Bronchial epithelial cell (primary cell): ENCODE results near the gene PHKG1. TPM values are rescaled to one million over a fixed set of nuclear protein-coding genes. Genes with fewer than 3 reads are reported as not detected.
"Not testable (repeated sequence)": the region's sequence is repeated elsewhere in the genome, so short reads cannot be mapped to it uniquely, and the experiment has no call there.

Source experiments
- DNase-seq: peaks from one replicate; pipeline ENCODE4 v3.0.0-alpha.2; 2010; ENCODE audit warnings: low read depth
- FAIRE-seq: peaks from 2 replicates; lab custom pipeline; 2011; peaks lifted over from hg19 to GRCh38; lab: Jason Lieb, UNC
- H3K27me3 ChIP-seq: 2 replicates; pipeline ENCODE4 v1.5.1; 2011; ENCODE audit warnings: low read length; ENCODE audit not compliant: control insufficient read depth, insufficient read depth
- H3K36me3 ChIP-seq: 2 replicates; pipeline ENCODE4 v1.5.1; 2011; ENCODE audit warnings: low read length; ENCODE audit not compliant: control insufficient read depth, insufficient read depth
- H3K4me3 ChIP-seq: 2 replicates; pipeline ENCODE4 v1.5.1; 2011; ENCODE audit warnings: mild to moderate bottlenecking, low read depth, low read length, control low read depth
- total RNA-seq: library from RNA; depleted of rRNA; stranded (reverse); fragments of >200 nt; gene quantifications from 2 replicates; pipeline ENCODE4 v1.2.1, GENCODE V29; 2014
- TF ChIP-seq, protein P1 (sequence below): IDR thresholded peaks from 2 replicates; pipeline ENCODE4 v1.5.1; 2011; ENCODE audit warnings: mild to moderate bottlenecking, moderate library complexity, low read length, control low read depth, inconsistent platforms; ENCODE audit not compliant: insufficient read depth, severe bottlenecking

The PHKG1 gene
- total RNA-seq, 1 donor from 2014 or later, result 0.26 TPM

DNA sequence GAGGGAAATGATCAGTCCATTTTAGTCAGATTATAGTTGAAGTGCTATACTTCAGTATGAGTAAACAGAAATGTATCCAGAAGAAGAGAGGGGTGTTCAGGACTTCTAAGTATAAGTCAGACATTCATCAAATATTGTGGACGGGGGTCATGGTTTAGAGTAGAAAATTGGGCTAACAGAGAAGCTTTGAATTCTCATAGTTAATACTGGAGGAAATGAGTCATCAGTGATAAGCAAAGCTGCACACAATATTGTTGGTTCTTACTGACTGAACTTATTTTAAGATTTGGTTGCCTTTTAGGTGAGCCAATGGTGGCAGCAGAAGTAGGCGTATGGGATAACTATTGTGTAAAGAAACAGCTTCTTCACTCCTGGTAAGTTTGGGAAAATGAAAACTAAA is 30.4 kb downstream of the PHKG1 start:
- TF ChIP-seq, protein P1, sequence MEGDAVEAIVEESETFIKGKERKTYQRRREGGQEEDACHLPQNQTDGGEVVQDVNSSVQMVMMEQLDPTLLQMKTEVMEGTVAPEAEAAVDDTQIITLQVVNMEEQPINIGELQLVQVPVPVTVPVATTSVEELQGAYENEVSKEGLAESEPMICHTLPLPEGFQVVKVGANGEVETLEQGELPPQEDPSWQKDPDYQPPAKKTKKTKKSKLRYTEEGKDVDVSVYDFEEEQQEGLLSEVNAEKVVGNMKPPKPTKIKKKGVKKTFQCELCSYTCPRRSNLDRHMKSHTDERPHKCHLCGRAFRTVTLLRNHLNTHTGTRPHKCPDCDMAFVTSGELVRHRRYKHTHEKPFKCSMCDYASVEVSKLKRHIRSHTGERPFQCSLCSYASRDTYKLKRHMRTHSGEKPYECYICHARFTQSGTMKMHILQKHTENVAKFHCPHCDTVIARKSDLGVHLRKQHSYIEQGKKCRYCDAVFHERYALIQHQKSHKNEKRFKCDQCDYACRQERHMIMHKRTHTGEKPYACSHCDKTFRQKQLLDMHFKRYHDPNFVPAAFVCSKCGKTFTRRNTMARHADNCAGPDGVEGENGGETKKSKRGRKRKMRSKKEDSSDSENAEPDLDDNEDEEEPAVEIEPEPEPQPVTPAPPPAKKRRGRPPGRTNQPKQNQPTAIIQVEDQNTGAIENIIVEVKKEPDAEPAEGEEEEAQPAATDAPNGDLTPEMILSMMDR, result no peak
- Histone ChIP-seq H3K4me3 (no peak overlapping the region), H3K27me3 (no peaks in the 10 kb centered on the region), H3K36me3 (peaks cover 10% of the 10 kb centered on the region)
- peak; percentile 55 for DNase-seq
- no peak for FAIRE-seq

DNA sequence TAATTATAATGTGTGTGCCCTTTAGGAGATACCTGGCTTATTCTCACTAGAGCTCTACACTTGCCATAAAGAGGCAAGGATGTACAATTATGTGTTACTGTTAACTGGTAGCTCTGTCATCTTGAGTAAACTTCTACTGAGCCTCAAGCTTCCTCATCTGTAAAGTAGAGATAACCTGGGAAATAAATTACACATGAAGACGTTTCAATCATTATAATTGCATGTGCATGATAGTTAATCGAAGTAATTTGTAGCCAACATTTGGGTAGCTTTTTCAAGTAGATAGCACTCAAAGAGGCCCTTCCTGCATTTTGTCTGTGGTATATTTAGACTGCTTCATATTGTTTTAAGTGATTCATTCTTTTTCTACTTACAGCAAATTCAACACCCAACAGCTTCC is 38.8 kb downstream of the PHKG1 start:
- Histone ChIP-seq H3K4me3 (no peak overlapping the region), H3K36me3 (peaks cover 12% of the 10 kb centered on the region), H3K27me3 (no peaks in the 10 kb centered on the region)
- FAIRE-seq (no peak), DNase-seq (no peak)
- TF ChIP-seq, protein P1, result no peak

DNA sequence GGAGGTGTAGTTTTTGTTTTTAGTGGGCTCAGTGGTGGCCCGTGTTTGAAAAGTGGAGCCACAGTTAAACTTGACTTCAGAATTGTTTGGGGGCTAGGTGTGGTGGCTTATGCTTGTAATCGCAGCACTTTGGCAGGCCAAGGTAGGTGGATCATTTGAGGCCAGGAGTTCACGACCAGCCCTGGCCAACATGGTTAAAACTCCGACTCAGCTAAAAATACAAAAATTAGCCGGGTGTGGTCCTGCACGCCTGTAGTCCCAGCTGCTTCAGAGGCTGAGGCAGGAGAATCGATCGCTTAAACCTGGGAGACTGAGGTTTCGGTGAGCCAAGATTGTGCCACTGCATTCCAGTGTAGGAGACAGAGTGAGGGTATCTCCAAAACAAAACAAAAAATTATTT is 39.4 kb downstream of the PHKG1 start:
- FAIRE-seq, result no peak
- H3K36me3 ChIP-seq, result peaks cover 9% of the 10 kb centered on the region
- TF ChIP-seq, protein P1, result no peak
- no peak for DNase-seq
- no peaks in the 10 kb centered on the region for H3K27me3 ChIP-seq
- H3K4me3 ChIP-seq, result no peak overlapping the region

DNA sequence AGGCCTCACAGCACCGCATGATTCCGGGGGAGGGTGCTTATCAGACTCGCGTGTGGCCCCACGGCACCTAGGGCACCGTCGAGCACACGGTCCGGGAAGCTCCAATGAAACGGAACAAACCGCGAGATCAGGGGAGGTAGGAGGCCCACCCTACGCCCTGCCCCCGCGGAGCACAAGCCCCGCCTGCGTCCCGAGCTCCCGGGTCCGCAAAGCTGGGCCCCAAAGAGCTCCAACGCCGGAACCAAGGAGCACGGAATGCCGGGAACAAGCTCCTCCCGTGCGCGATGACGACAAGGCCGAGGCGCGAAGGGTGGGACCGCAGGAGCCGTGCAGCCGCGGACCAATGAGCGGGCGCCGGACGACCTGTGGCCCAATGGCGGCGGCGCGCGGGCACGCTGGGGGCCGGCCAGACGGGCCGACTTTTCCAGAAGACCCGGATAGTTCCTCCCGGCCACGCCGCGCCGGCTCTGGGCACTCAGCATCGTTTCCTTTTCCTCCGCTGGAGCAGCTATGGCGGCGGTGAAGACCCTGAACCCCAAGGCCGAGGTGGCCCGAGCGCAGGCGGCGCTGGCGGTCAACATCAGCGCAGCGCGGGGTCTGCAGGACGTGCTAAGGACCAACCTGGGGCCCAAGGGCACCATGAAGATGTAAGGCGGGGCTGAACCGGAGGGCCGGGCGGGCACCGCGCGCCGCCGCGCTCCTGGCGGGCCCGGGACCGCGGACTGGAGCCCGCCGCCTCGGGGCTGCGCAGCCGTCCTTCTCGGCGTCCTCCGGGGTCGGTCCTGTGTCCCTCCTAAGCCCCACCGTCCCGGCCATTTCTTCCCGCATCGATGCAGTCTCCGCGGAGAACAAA is 41.2 kb downstream of the PHKG1 start, which contains the start of the genes CCT6A and PSPH:
Gene CCT6A (plus strand): TSS at position 427 of the 853 bp plus-strand sequence. CDS start 84 bp downstream, at position 511.
Gene PSPH (minus strand): TSS at position 106 of the 853 bp plus-strand sequence. CDS start 30,232 bp downstream, outside the sequence.
- DNase-seq (peak; percentile 94), FAIRE-seq (no peak)
- H3K27me3 ChIP-seq, result no peaks in the 10 kb centered on the region
- H3K4me3 ChIP-seq, result peak within 1 kb of the TSS; percentile 90
- TF ChIP-seq, protein P1, result no peak
- peaks cover 7% of the 10 kb centered on the region for H3K36me3 ChIP-seq

DNA sequence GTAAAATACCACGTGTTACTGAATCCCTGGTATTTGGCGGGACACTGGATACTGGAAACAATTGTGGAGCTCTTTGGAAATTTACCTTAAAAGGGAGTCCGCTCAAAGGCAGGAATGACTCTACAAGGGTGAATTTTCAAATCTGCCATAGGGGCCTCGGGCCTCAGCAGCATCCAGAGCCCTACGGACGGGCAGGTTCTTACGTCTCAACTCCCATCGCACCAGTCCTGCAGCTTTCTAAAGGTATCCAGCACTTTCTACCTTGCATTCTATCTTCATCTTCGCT is 41.8 kb downstream of the PHKG1 start:
- peaks cover 4% of the 10 kb centered on the region for H3K36me3 ChIP-seq
- H3K27me3 ChIP-seq, result no peaks in the 10 kb centered on the region
- H3K4me3 ChIP-seq, result peak overlapping the region; percentile 90
- no peak for FAIRE-seq
- DNase-seq, result no peak
- TF ChIP-seq, protein P1, result no peak

DNA sequence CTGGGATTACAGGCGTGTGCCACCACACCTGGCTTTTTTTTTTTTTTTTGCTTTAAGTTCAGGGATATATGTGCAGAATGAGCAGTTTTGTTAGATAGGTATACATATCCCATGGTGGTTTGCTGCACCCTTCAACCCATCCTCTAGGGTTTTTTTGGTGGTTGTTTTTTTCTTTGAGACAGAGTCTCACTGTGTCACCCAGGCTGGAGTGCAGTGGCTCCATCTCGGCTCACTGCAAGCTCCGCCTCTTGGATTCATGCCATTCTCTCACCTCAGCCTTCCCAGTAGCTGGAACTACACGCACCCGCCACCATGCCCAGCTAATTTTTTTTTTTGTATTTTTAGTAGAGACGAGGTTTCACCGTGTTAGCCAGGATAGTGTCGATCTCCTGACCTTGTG is 44.0 kb downstream of the PHKG1 start:
- not testable (repeated sequence) for H3K36me3 ChIP-seq, H3K4me3 ChIP-seq, DNase-seq, FAIRE-seq, H3K27me3 ChIP-seq
